ENCODE results near the gene ZBED2. TPM values are rescaled to one million over a fixed set of nuclear protein-coding genes. Genes with fewer than 3 reads are reported as not detected.
A peak's percentile ranks its signal among the peaks of the same experiment; 100 is the strongest.
"Not testable (repeated sequence)": the region's sequence is repeated elsewhere in the genome, so short reads cannot be mapped to it uniquely, and the experiment has no call there.

Gene ZBED2
- total RNA-seq, 1 donor from 2014 or later = 6.8 TPM

GRCh38 chr3:111571282-111571681, 23.9 kb downstream of the ZBED2 start:
- ATAC-seq = no peak

- ATAC-seq = no peak
Observed at GRCh38 chr3:111570404-111571030, 24.6 kb downstream of the ZBED2 start.

- no peak for ATAC-seq
Observed at GRCh38 chr3:111568911-111569310, 26.2 kb downstream of the ZBED2 start.

GRCh38 chr3:111568355-111568754, 26.8 kb downstream of the ZBED2 start:
- ATAC-seq = no peak

GRCh38 chr3:111566844-111567243, 28.3 kb downstream of the ZBED2 start:
- ATAC-seq = no peak

- ATAC-seq = not testable (repeated sequence)
Observed at GRCh38 chr3:111561902-111562301, 33.2 kb downstream of the ZBED2 start.

- no peak for ATAC-seq
Observed at GRCh38 chr3:111548756-111549155, 46.4 kb downstream of the ZBED2 start.

GRCh38 chr3:111548092-111548491, 47.1 kb downstream of the ZBED2 start:
- ATAC-seq = peak; percentile 28

GRCh38 chr3:111547631-111548030, 47.5 kb downstream of the ZBED2 start:
- ATAC-seq = peak; percentile 69

GRCh38 chr3:111545349-111545748, 49.8 kb downstream of the ZBED2 start:
- no peak for ATAC-seq

Other genes with a start within 250 kb of the ZBED2 start
- gene CD96, start 53.1 kb downstream of the ZBED2 start, total RNA-seq = 1.0 TPM
- gene PLCXD2, start 79.3 kb upstream of the ZBED2 start, total RNA-seq = 6.2 TPM